Measurements from ENCODE around the gene NYAP1.

GRCh38 chr7:100506356-100506923 is 22.7 kb downstream of the NYAP1 start:
- TF ChIP-seq ZNF624 (tag by site-specific recombination; IDR thresholded peaks at IDR 0.05) (no peak), ZNF114 (tag by site-specific recombination; IDR thresholded peaks at IDR 0.05) (no peak), ZNF792 (tag by site-specific recombination; IDR thresholded peaks at IDR 0.05) (no peak), KLF9 (tag by site-specific recombination; IDR thresholded peaks at IDR 0.05; ENCODE audit: low read depth) (no peak), ZNF274 (IDR thresholded peaks at IDR 0.05; ENCODE audit: low read length) (no peak), ZNF274 (tag by site-specific recombination; IDR thresholded peaks at IDR 0.05; ENCODE audit: borderline replicate concordance) (no peak), ZNF18 (tag by site-specific recombination; IDR thresholded peaks at IDR 0.05) (no peak), ZNF140 (tag by site-specific recombination; IDR thresholded peaks at IDR 0.05) (no peak)
